Lower leg skin (tissue), 4 donors: Measurements from ENCODE around the gene CHAF1B. TPM values are rescaled to one million over a fixed set of nuclear protein-coding genes. Genes with fewer than 3 reads are reported as not detected.
"Not testable (repeated sequence)": the region's sequence is repeated elsewhere in the genome, so short reads cannot be mapped to it uniquely, and the experiment has no call there.

Experiments
- DNase-seq, 2 donors: peaks; one replicate each; pipeline ENCODE4 v3.0.0-alpha.2; 2019; ENCODE audit warnings: low spot score in 2 of 2
- H3K4me3 ChIP-seq: fragments of 200-600 bp; sonication (generic); 2 replicates; pipeline ENCODE4 v1.5.1; 2017; ENCODE audit warnings: mild to moderate bottlenecking, low read depth; ENCODE audit not compliant: poor library complexity, severe bottlenecking
- POLR2A ChIP-seq, 2 donors: fragments of 450-650 bp; IDR thresholded peaks; one replicate each; pipeline ENCODE4 v1.6.1; 2016 to 2017; ENCODE audit warnings: antibody characterized with exemption in 2 of 2, mild to moderate bottlenecking in 1 of 2, moderate library complexity in 1 of 2
- WGBS, 2 donors: methylation state at CpG; one replicate each; pipeline ENCODE4 v1.1.5; 2018; 5-methylcytosine and 5-hydroxymethylcytosine counted together
- intact Hi-C: fragments of 100-400 bp; cut with DNase I; formaldehyde crosslinking; loops from one replicate; pipeline ENCODE4 v1.15.0; 2023; ENCODE audit warnings: low total_unique reads
- total RNA-seq, 4 donors: library from RNA; depleted of rRNA; stranded (reverse); fragments of >200 nt; gene quantifications; one replicate each; pipeline ENCODE4 v1.1.0, GENCODE V29; 2016
- TF ChIP-seq, protein P1 (sequence below), 3 donors: fragments of 450-650 bp; IDR thresholded peaks; one replicate each; pipeline ENCODE4 v1.5.1; 2016; ENCODE audit warnings: antibody characterized with exemption in 3 of 3, mild to moderate bottlenecking in 3 of 3, moderate library complexity in 2 of 3

Gene CHAF1B
- total RNA-seq, 4 donors from 2014 or later, result 1.6 to 3.0 (median 2.1) TPM

DNA sequence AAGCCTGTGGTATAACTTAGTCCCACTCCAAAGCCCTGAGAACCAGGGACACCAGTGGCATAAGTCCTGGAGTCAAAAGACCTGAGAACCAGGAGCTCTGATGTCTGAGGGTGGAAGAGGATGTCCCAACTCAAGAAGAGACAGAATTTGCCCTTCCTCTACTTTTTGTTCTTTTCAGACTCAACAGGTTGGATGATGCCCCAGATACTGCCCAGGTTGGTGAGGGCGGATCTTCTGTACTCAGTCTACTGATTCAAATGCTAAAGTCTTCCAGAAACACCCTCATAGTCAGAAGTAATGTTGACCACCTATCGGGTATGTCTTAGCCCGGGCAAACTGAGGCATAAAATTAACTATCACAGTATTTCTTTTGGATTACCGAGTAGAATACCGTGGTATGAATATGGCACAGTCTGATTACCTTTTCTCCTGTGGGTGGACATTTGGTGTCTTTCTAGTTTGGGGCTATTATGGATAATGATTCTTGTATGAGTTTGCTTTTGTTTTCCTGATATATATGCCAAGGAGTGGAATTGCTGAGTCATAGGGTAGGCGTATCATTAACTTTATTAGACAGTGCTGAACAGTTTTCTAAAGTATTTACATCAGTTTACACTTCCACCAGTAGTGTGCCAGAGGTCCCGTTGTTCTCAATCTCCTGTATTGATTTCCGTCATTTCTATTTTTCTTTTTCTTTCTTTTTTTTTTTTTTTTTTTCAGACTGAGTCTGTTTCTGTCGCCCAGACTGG is 3.2 kb upstream of the CHAF1B start:
- TF ChIP-seq, protein P1, sequence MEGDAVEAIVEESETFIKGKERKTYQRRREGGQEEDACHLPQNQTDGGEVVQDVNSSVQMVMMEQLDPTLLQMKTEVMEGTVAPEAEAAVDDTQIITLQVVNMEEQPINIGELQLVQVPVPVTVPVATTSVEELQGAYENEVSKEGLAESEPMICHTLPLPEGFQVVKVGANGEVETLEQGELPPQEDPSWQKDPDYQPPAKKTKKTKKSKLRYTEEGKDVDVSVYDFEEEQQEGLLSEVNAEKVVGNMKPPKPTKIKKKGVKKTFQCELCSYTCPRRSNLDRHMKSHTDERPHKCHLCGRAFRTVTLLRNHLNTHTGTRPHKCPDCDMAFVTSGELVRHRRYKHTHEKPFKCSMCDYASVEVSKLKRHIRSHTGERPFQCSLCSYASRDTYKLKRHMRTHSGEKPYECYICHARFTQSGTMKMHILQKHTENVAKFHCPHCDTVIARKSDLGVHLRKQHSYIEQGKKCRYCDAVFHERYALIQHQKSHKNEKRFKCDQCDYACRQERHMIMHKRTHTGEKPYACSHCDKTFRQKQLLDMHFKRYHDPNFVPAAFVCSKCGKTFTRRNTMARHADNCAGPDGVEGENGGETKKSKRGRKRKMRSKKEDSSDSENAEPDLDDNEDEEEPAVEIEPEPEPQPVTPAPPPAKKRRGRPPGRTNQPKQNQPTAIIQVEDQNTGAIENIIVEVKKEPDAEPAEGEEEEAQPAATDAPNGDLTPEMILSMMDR (IDR thresholded peaks at IDR 0.05), result no peak
- no peak for TF ChIP-seq POLR2A (IDR thresholded peaks at IDR 0.05)
- 85% methylated on average over 9 of the region's 9 CpGs for WGBS, 2 donors
- intact Hi-C loops, result no loop called here
- H3K4me3 ChIP-seq, result no peak overlapping the region
- DNase-seq, result no peak

DNA sequence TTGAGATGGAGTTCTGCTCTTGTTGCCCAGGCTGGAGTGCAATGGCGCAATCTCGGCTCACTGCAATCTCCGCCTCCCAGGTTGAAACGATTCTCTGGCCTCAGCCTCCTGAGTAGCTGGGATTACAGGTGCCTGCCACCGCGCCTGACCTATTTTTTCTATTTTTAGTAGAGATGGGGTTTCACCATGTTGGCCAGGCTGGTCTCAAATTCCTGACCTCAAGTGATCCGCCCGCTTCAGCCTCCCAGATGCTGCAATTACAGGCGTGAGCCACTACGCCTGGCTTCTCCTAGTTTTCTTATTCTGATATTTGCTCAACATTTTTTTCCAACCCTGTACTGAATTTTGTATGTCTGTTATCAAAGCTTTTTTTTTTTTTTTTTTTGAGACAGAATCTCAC is 2.5 kb upstream of the CHAF1B start:
- intact Hi-C loops, result not testable (repeated sequence)

DNA sequence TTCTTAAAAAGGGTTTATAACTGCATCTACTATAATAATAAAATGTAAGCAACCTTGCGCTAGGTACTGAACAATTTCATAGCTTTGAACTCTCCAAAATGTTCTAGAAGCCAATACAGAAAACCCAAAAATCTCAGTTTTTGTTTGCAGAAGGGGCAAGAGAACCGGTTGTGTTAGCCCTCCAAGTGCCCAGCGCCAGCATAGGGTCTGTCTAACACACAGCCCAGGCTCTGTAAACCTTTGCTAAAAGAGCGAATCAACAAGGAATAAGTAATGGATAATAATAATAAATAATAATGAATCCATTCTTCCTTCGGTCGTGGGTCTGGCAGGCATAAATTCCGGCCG is 333 bp upstream of the CHAF1B start:
- 26 to 33% methylated on average over 8 of the region's 8 CpGs for WGBS, 2 donors
- intact Hi-C loops, result no loop called here
- DNase-seq, result no peak
- TF ChIP-seq POLR2A (IDR thresholded peaks at IDR 0.05), result no peak
- TF ChIP-seq, protein P1 (IDR thresholded peaks at IDR 0.05), result no peak
- H3K4me3 ChIP-seq, result no peak overlapping the region

More for the DNA sequence above, 2.5 kb upstream of the CHAF1B start:
- not testable (repeated sequence) for H3K4me3 ChIP-seq, DNase-seq
- WGBS, 2 donors, result 90 to 93% methylated on average over 10 of the region's 10 CpGs

DNA sequence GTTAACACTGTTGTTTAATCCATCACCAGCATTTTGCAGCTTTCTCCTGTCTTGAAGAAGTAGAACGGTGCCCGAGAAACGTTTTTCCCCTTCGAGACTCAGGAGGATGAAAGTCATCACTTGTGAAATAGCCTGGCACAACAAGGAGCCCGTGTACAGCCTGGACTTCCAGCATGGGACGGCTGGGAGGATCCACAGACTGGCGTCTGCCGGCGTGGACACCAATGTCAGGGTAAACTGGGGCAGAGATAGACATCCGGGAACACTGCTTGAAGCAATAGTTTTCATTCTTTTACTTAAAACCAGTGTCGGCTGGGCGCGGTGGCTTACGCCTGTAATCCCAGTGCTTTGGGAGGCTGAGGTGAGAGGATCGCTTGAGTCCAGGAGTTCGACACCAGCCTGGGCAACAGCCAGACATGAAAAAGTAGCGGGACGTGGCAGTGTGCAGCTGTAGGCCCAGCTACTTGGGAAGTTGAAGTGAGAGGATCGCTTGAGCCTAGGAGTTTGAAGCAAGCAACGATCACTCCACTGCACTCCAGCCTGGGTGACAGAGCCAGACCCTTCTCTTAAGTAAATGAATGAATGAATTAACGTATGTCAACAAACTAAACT is 945 bp downstream of the CHAF1B start:
- peak overlapping the region; percentile 59 for H3K4me3 ChIP-seq
- DNase-seq, result no peak
- TF ChIP-seq POLR2A (IDR thresholded peaks at IDR 0.05), result no peak
- TF ChIP-seq, protein P1 (IDR thresholded peaks at IDR 0.05), result no peak
- intact Hi-C loops, result no loop called here
- WGBS, 2 donors, result 67 to 72% methylated on average over 21 of the region's 21 CpGs

DNA sequence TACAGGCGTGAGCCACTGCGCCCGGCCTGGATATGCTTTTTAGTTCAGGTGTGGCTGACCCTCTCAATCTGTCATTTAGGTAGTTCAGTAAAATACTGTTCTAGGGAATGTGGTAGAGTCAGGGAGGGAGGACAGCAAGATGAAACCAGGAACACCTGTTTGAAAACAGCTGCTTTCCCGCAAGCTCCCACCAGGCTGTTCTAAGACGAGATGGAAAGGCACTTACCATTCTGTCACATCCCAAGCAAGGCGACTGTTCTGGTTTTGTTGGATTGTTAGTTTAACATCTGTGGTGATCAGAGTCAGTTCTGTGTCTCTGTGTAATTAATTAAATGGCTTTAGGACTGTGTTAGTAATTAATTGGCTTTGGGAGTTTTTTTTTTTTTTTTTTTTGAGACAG is 2.9 kb downstream of the CHAF1B start:
- intact Hi-C loops, result no loop called here
- H3K4me3 ChIP-seq, result no peak overlapping the region
- no peak for DNase-seq
- 95 to 97% methylated on average over 6 of the region's 6 CpGs for WGBS, 2 donors
- no peak for TF ChIP-seq POLR2A (IDR thresholded peaks at IDR 0.05)
- TF ChIP-seq, protein P1 (IDR thresholded peaks at IDR 0.05), result no peak

DNA sequence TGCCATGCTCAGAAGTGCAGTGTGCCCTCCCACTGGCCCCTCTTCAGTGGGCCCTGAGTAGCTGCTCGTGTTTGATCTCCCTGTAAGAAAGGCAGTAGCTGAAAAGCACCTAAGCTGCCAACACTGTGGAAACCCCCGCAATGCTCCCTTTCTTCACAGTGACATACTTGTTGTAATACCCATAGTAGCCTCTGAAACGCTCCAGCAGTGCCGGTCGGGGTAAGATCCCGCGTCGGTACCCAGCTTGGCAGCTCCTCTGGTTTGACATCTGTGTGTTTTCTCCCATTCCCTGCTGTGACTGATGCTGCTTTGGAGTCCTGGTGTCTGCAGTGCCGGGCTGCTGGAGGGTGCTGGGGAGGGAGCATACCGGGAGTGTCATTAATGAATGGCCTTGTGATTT is 3.6 kb downstream of the CHAF1B start:
- DNase-seq, result no peak
- 73 to 81% methylated on average over 10 of the region's 10 CpGs for WGBS, 2 donors
- intact Hi-C loops, result no loop called here
- no peak overlapping the region for H3K4me3 ChIP-seq
- TF ChIP-seq, protein P1 (IDR thresholded peaks at IDR 0.05), result no peak
- TF ChIP-seq POLR2A (IDR thresholded peaks at IDR 0.05), result no peak

DNA sequence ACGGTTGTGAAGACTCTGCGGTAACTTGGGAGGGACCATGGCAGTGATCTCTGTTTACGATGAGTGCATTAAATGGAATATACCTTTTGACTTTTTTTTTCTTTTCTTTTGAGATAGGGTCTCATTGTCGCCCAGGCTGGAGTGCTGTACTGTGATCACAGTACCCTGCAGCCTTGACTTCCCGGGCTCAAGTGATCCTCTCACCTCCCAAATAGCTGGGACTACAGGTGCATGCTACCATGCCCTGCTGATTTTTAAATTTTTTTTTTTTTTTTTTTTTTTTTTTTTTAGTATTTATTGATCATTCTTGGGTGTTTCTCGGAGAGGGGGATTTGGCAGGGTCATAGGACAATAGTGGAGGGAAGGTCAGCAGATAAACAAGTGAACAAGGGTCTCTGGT is 6.5 kb downstream of the CHAF1B start:
- WGBS, 2 donors, result 95 to 97% methylated on average over 6 of the region's 6 CpGs
- DNase-seq, H3K4me3 ChIP-seq, intact Hi-C loops: not testable (repeated sequence)
